Measurements from ENCODE around the gene DCDC1.

- TF ChIP-seq CTCF (IDR thresholded peaks at IDR 0.05; ENCODE audit: low read depth, low read length) (no peak), POLR2A (IDR thresholded peaks at IDR 0.05; ENCODE audit: extremely low read depth, insufficient read length) (no peak)
Measured at GRCh38 chr11:31102875-31103274, 266.7 kb downstream of the DCDC1 start.
